Esophagus (tissue), 2 donors: ENCODE measurements around the gene MYLK4. TPM values are rescaled to one million over a fixed set of nuclear protein-coding genes. Genes with fewer than 3 reads are reported as not detected.

Source experiments
- H3K27ac ChIP-seq, 2 donors: one replicate each; pipeline ENCODE4 v1.5.1; 2013; ENCODE audit warnings: low read depth in 2 of 2, mild to moderate bottlenecking in 2 of 2, inconsistent platforms in 1 of 2, low read length in 1 of 2, moderate library complexity in 1 of 2
- H3K27me3 ChIP-seq, 2 donors: one replicate each; pipeline ENCODE4 v1.6.1; 2013; ENCODE audit warnings: low read length in 2 of 2, control low read depth in 1 of 2, mild to moderate bottlenecking in 1 of 2; ENCODE audit not compliant: insufficient read depth in 2 of 2, control insufficient read depth in 1 of 2
- H3K36me3 ChIP-seq, 2 donors: one replicate each; pipeline ENCODE4 v1.6.1; 2013; ENCODE audit warnings: low read length in 1 of 2; ENCODE audit not compliant: control insufficient read depth in 2 of 2, insufficient read depth in 2 of 2
- H3K4me1 ChIP-seq, 2 donors: one replicate each; pipeline ENCODE4 v1.6.1; 2013; ENCODE audit warnings: low read length in 1 of 2; ENCODE audit not compliant: control insufficient read depth in 2 of 2, insufficient read depth in 2 of 2
- H3K4me3 ChIP-seq, 2 donors: one replicate each; pipeline ENCODE4 v1.5.1; 2013; ENCODE audit warnings: low read length in 2 of 2, mild to moderate bottlenecking in 2 of 2, low read depth in 1 of 2, moderate library complexity in 1 of 2
- H3K9me3 ChIP-seq, 2 donors: one replicate each; pipeline ENCODE4 v1.6.1; 2013; ENCODE audit warnings: mild to moderate bottlenecking in 2 of 2, low read depth in 1 of 2, low read length in 1 of 2, moderate library complexity in 1 of 2; ENCODE audit not compliant: control insufficient read depth in 2 of 2, insufficient read depth in 1 of 2
- WGBS, 2 donors: extraction: QIAGEN DNeasy Blood & Tissue Kit; methylation state at CpG; one replicate each; pipeline ENCODE4 v1.1.7; 2013; 5-methylcytosine and 5-hydroxymethylcytosine counted together
- polyA plus RNA-seq, 2 donors: library from polyadenylated mRNA; stranded (reverse); fragments of 200-250 nt; gene quantifications; one replicate each; pipeline ENCODE4 v1.2.3, GENCODE V29; 2013
- donor health status: healthy with polysubstance abuse.
- donor health status: Bipolar disorder and iron deficiency.

MYLK4 gene
- polyA plus RNA-seq, 2 donors: 0.59 to 0.75 TPM

DNA sequence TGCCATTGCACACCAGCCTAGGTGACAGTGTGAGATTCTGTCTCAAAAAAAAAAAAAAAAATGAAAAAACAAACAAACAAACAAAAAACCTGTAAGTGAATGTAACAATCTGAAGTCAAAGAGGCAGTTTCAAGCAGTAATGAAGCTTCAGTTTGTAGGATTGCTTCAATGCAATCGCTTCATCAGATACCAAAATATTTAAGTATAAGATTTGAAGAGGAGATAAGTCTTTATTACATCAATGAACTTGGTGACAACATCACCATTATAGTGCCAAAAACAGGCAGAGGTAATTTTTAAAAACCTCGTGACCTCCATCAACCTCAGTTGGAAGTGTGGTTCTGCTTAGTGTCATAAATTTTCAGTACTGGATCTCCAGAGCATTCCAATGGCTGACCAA, 74.7 kb downstream of the MYLK4 start:
- H3K27me3 ChIP-seq: no peaks in the 10 kb centered on the region
- 91 to 95% methylated on average over 2 of the region's 2 CpGs for WGBS, 2 donors
- H3K9me3 ChIP-seq: no peaks in the 10 kb centered on the region
- no peaks in the 10 kb centered on the region for H3K4me1 ChIP-seq
- no peak overlapping the region for H3K4me3 ChIP-seq
- H3K36me3 ChIP-seq: no peaks in the 10 kb centered on the region
- no peak overlapping the region for H3K27ac ChIP-seq

DNA sequence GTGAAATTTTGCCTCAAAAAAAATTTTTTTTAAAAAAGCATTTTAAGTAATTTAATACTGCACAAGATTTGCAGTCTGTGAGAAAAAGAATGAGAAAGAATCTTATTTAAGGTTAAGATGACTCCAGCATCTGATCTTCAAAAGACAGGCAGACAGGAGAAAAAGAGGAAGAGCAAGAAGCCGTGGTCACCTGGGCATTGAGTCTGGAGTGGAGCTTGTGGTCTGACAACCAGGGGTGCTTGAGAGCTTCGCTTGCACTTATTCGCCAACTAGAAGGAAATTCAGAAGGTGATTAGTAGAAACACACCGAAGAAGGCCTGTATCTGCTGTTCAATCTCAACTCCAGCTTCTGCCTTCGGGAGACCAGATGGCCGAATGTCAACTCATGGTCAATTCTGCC, 75.9 kb downstream of the MYLK4 start:
- H3K4me3 ChIP-seq: no peak overlapping the region
- H3K27ac ChIP-seq: no peak overlapping the region
- H3K27me3 ChIP-seq: no peaks in the 10 kb centered on the region
- WGBS, 2 donors: 91 to 94% methylated on average over 6 of the region's 6 CpGs
- no peaks in the 10 kb centered on the region for H3K36me3 ChIP-seq
- no peaks in the 10 kb centered on the region for H3K4me1 ChIP-seq
- no peaks in the 10 kb centered on the region for H3K9me3 ChIP-seq

DNA sequence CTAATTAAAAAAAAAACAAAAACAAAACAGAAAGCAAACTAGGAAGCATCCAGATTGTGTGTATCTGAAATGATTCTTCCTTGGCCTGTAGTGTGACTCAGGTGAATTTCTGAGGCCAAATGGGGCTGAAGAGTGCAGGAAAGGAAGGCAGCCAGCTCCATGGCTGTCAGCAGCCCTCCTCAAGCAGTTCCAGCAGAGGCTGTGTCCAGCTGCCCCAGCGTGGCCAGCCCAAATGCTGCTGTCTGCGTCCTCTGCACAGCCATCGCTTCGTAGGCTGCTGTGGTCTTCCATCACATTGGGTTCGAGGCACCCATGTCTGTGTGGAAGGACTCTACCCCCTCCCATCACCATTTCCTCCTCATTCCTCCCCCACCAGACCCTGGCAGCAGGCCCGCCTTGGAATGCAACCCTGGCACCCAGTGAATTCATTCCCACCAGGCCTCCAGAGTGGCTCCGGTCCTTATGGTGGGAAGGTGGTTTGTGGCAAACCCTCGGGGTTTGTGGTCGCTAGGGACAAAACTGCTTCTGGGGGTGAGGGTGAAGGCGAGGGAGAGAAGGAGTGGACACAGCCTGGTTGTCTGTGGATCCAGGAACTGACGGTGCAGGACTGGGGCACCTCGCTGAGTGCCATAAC, 81.5 kb downstream of the MYLK4 start:
- H3K4me1 ChIP-seq: no peaks in the 10 kb centered on the region
- no peaks in the 10 kb centered on the region for H3K27me3 ChIP-seq
- H3K9me3 ChIP-seq: no peaks in the 10 kb centered on the region
- WGBS, 2 donors: 85 to 86% methylated on average over 12 of the region's 12 CpGs
- H3K4me3 ChIP-seq: no peak overlapping the region
- no peak overlapping the region for H3K27ac ChIP-seq
- H3K36me3 ChIP-seq: no peaks in the 10 kb centered on the region

DNA sequence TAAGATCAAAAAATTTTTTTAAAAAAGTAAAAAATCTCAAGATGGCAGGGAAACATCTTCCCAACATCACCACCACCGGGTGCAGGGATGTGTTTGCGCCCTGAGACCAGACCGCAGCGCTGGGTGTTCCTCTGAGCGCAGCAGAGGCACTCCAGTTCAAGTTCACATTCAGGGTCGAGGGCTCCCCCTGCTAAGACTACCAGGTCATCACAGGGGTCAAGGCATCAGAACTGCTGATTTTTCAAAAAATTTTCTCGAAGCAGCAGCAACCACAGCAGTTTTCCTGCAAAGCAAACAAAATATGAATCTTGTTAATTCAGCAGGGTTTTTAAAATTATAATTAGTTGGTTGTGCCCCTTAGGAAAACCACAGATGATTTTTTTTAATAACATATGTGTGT, 83.1 kb downstream of the MYLK4 start:
- 81% methylated on average over 7 of the region's 7 CpGs for WGBS, 2 donors
- Histone ChIP-seq H3K27me3 (no peaks in the 10 kb centered on the region), H3K36me3 (no peaks in the 10 kb centered on the region), H3K4me1 (no peaks in the 10 kb centered on the region), H3K4me3 (no peak overlapping the region), H3K27ac (no peak overlapping the region), H3K9me3 (no peaks in the 10 kb centered on the region)

DNA sequence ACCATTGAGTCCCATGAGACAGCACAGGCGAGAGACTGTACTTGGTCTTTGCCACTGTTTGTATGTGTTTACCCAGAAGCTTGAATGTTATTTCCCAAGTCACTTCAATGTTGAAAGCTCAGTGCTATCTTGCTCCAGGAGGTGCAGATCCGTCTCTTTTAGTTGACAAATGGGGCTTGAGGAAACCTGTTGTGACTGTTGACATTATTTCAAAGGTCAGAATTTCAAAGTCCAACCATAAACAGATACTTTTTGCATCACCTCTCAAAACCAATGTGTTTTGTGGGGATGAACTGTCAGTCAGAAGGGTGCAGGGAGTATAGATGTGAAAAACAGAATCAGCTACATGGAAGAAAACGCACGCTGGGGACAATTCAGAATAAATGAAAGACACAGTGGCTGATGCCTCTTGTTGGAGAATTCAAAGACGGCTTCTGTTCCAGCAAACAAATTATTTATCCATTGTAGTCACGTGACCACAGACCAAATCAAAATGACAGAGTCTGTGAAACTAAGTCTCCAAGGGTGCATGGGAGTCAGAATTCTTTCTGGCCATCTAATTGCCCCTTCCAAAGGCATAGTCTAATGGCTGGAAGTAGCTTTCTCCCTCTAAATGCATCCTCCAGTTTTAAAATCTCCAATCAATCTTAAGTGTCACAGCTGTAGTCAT, 83.7 kb downstream of the MYLK4 start:
- Histone ChIP-seq H3K4me3 (no peak overlapping the region), H3K4me1 (no peaks in the 10 kb centered on the region), H3K27ac (no peak overlapping the region), H3K36me3 (no peaks in the 10 kb centered on the region), H3K9me3 (no peaks in the 10 kb centered on the region), H3K27me3 (no peaks in the 10 kb centered on the region)
- WGBS, 2 donors: 85 to 91% methylated on average over 6 of the region's 6 CpGs

DNA sequence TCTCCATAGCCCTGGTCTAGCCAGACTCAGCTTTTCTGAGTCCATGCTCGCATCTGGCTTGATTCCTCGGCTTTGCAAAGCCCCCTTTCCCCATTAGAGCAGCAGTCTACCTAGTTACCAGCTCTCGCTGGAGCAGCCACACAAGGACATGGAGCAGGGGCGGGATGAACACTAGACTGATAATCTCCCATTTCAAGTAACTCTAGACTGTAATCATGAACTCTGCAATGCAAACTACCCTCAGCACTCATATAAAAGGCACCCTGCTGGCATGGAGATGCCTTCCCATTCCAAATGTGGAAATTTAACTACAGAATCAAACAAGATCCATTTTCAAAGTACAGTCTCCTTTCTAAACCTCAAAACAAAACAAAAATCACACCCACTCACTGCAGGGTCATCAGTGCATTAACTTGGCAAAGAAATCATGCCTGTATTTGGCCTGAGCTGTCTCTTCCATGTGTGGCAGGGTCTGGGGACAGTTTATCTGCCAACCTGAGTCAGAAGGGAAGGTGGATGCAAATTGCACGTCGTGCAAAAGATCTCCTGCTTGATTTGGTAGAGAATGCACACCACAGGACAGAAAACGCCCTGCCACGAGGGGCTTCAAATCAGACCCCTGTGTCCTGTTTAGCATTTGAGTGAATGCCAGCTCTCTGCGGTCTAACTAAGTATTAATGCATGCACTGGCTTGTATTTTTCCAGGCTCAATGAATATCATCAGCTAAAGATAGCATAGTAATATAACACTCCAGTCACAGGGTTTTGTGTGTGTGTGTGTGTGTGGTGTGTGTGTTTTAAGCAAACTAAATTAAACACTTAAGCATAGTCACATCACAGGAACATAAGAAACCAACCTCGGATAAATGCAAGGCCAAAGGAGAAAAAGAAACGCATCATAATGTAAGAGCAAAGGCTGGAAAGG, 85.3 kb downstream of the MYLK4 start:
- H3K27me3 ChIP-seq: no peaks in the 10 kb centered on the region
- no peaks in the 10 kb centered on the region for H3K4me1 ChIP-seq
- H3K36me3 ChIP-seq: no peaks in the 10 kb centered on the region
- H3K27ac ChIP-seq: no peak overlapping the region
- H3K9me3 ChIP-seq: no peaks in the 10 kb centered on the region
- H3K4me3 ChIP-seq: no peak overlapping the region
- WGBS, 2 donors: 57 to 58% methylated on average over 11 of the region's 11 CpGs

DNA sequence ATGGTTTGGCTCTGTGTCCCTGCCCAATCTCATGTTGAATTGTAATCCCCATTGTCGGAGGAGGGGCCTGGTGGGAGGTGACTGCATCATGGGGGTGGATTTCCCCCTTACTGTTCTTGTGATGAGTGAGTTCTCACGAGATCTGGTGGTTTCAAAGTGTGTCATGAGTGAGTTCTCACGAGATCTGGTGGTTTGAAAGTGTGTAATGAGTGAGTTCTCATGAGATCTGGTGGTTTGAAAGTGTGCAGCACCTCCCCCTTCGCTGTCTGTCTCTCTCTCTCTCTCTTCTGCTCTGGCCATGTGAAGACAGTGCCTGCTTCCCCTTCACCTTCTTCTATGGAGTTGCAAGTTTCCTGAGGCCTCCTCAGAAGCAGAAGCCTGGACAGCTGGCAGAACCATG, 87.6 kb downstream of the MYLK4 start:
- Histone ChIP-seq H3K4me3 (no peak overlapping the region), H3K27me3 (no peaks in the 10 kb centered on the region), H3K36me3 (no peaks in the 10 kb centered on the region), H3K9me3 (no peaks in the 10 kb centered on the region), H3K4me1 (no peaks in the 10 kb centered on the region), H3K27ac (no peak overlapping the region)
- WGBS, 2 donors: 82 to 86% methylated on average over 4 of the region's 4 CpGs

DNA sequence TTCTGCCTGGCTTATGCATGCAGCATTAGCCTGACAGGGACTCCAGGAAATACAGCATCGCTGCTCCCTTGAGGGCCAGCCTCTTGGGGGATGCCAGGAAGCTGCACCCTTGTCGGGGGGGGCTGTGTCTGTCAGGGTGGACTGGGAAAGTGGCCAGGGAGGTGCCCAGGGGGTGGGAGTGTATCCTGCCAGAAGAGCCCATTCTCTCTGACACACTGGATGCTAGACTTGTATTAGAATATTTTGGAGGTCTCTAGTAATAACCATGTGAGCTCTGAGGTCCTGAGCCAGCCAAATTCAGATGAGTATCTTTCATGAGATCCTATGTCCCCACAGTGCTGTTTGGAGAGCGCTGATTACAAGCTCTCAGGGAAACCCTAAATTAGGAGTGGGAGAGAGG, 89.1 kb downstream of the MYLK4 start:
- Histone ChIP-seq H3K4me1 (no peaks in the 10 kb centered on the region), H3K9me3 (no peaks in the 10 kb centered on the region), H3K27ac (no peak overlapping the region), H3K27me3 (no peaks in the 10 kb centered on the region), H3K36me3 (no peaks in the 10 kb centered on the region), H3K4me3 (no peak overlapping the region)
- 79 to 84% methylated on average over 3 of the region's 3 CpGs for WGBS, 2 donors

DNA sequence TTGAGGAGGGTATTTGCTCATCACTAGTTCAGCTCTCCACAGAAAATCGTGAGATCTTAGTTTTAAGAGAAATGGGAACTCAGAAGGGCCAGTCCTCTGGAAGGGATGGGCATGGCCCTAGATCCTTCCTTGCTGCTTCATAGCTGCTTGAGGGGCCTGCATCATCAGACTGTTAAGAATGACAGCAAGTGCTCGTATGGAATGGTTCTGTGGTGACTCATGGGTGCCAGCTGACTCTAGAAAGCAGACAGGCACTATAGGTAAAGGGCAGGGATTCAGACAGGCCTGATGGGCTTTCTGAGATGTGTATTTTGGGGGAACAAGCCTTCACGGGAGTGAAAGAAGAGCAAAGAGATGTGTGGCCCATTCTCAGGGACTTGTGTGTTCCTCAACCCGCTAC, 90.8 kb downstream of the MYLK4 start:
- 71 to 77% methylated on average over 4 of the region's 4 CpGs for WGBS, 2 donors

More for the DNA sequence above, 90.8 kb downstream of the MYLK4 start:
- no peaks in the 10 kb centered on the region for H3K27me3 ChIP-seq
- H3K9me3 ChIP-seq: no peaks in the 10 kb centered on the region
- no peak overlapping the region for H3K4me3 ChIP-seq
- peak overlapping the region in 1 of 2 donors; percentile 4 for H3K27ac ChIP-seq
- no peaks in the 10 kb centered on the region for H3K4me1 ChIP-seq
- H3K36me3 ChIP-seq: no peaks in the 10 kb centered on the region
